ENCODE measurements around the gene SYNE1. TPM values are rescaled to one million over a fixed set of nuclear protein-coding genes. Genes with fewer than 3 reads are reported as not detected.

The SYNE1 gene
- total and polyA plus RNA-seq, 10 of the 15 experiments (the other 5 are each of a cell fraction or from before 2014, with no cell fraction given): 2.3 to 28.7 (median 14.1) TPM

- no peaks in the 10 kb centered on the region for H3K9me3 ChIP-seq (replicated peaks; ENCODE audit: control insufficient read depth, insufficient read depth, low read length)
- intact Hi-C loops (cut with micrococcal nuclease; ENCODE audit: unreplicated experiment): no loop called here
- H3K4me1 ChIP-seq (ENCODE audit: control insufficient read depth, insufficient read depth, low read length): peaks cover 6% of the 10 kb centered on the region
- in situ Hi-C loops (cut with MboI): no loop called here
- H3K27me3 ChIP-seq (replicated peaks in 1 of 2; ENCODE audit: control insufficient read depth in 2 of 2, insufficient read depth in 2 of 2, low read length in 1 of 2): no peaks in the 10 kb centered on the region
- H4K20me1 ChIP-seq (ENCODE audit: control insufficient read depth, insufficient read depth): no peaks in the 10 kb centered on the region
- ATAC-seq (no peak), FAIRE-seq (no peak), DNase-seq (ENCODE audit: low read depth, low spot score) (no peak)
- SMC1A ChIA-PET (ENCODE audit: uncharacterized antibody, unreplicated experiment): interaction anchor here (0.8 to 7.7 kb wide), 15 partner anchors 8 to 855 kb away, joined by 3 to 83 read pairs (median 4); no protein-coding TSS in a partner anchor
- peaks cover 12% of the 10 kb centered on the region for H3K79me2 ChIP-seq (ENCODE audit: control insufficient read depth, insufficient read depth, low read length)
- no peak overlapping the region for H2AFZ ChIP-seq (ENCODE audit: control insufficient read depth, low read depth, low read length)
- WGBS (ENCODE audit: insufficient coverage, insufficient replicate concordance, low lambda C conversion rate, missing lambda C conversion rate): 94% methylated on average over 3 of the region's 3 CpGs
- CTCF ChIA-PET: interaction anchor here (0.6 to 4.9 kb wide), 11 partner anchors 9 to 606 kb away, joined by 3 to 48 read pairs (median 6); no protein-coding TSS in a partner anchor
- H3K4me2 ChIP-seq (ENCODE audit: control insufficient read depth, insufficient read depth): no peak overlapping the region
- no peak overlapping the region for H3K27ac ChIP-seq (ENCODE audit: control insufficient read depth, insufficient read depth)
- RAD21 ChIA-PET (ENCODE audit: unreplicated experiment): interaction anchor here (0.8 to 7.7 kb wide), 5 partner anchors 42 to 606 kb away, joined by 3 to 100 read pairs (median 3); no protein-coding TSS in a partner anchor
- no peak overlapping the region for H3K4me3 ChIP-seq
- BruUV-seq (replicated peaks): no TSS peak
- H3K9ac ChIP-seq (ENCODE audit: control insufficient read depth, insufficient read depth, low read length): no peak overlapping the region
- H3K36me3 ChIP-seq (ENCODE audit: control insufficient read depth in 2 of 2, insufficient read depth in 2 of 2, low read length in 1 of 2): peaks cover 0 to 8% of the 10 kb centered on the region in 2 experiments; a peak in 2 of 4 replicates
- POLR2A ChIA-PET: interaction anchor here (0.8 kb wide), 1 partner anchor 9 kb away, joined by 3 read pairs; no protein-coding TSS in a partner anchor
- TF ChIP-seq EP300 (IDR thresholded peaks at IDR 0.05; ENCODE audit: borderline replicate concordance in 1 of 2, control insufficient read depth in 1 of 2, low read depth in 2 of 2, low read length in 2 of 2): no peak
Observed at GRCh38 chr6:152296648-152297376, 340.4 kb downstream of the SYNE1 start.

- Histone ChIP-seq H2AFZ (ENCODE audit: control insufficient read depth, low read depth, low read length) (no peak overlapping the region), H3K27me3 (replicated peaks in 1 of 2; ENCODE audit: control insufficient read depth in 2 of 2, insufficient read depth in 2 of 2, low read length in 1 of 2) (no peaks in the 10 kb centered on the region), H3K4me3 (no peak overlapping the region), H4K20me1 (ENCODE audit: control insufficient read depth, insufficient read depth) (no peaks in the 10 kb centered on the region), H3K4me1 (ENCODE audit: control insufficient read depth, insufficient read depth, low read length) (peaks cover 6% of the 10 kb centered on the region), H3K36me3 (ENCODE audit: control insufficient read depth in 2 of 2, insufficient read depth in 2 of 2, low read length in 1 of 2) (peaks cover 0 to 11% of the 10 kb centered on the region in 2 experiments; a peak in 3 of 4 replicates), H3K4me2 (ENCODE audit: control insufficient read depth, insufficient read depth) (no peak overlapping the region), H3K9me3 (replicated peaks; ENCODE audit: control insufficient read depth, insufficient read depth, low read length) (no peaks in the 10 kb centered on the region), H3K27ac (ENCODE audit: control insufficient read depth, insufficient read depth) (no peak overlapping the region), H3K79me2 (ENCODE audit: control insufficient read depth, insufficient read depth, low read length) (peaks cover 8% of the 10 kb centered on the region), H3K9ac (ENCODE audit: control insufficient read depth, insufficient read depth, low read length) (no peak overlapping the region)
- RAD21 ChIA-PET (ENCODE audit: unreplicated experiment): interaction anchor here (0.9 to 7.7 kb wide), 2 partner anchors 43 to 658 kb away, joined by 3 to 100 read pairs; no protein-coding TSS in a partner anchor
- BruUV-seq (replicated peaks): no TSS peak
- DNase-seq (ENCODE audit: low read depth, low spot score) (no peak), FAIRE-seq (no peak), ATAC-seq (no peak)
- WGBS (ENCODE audit: insufficient coverage, insufficient replicate concordance, low lambda C conversion rate, missing lambda C conversion rate): 95% methylated on average over 6 of the region's 6 CpGs
- POLR2A ChIA-PET: interaction anchor here (0.6 kb wide), 1 partner anchor 877 kb away, joined by 3 read pairs; no protein-coding TSS in a partner anchor
- SMC1A ChIA-PET (ENCODE audit: uncharacterized antibody, unreplicated experiment): interaction anchor here (0.8 to 7.7 kb wide), 9 partner anchors 10 to 854 kb away, joined by 3 to 83 read pairs (median 4); no protein-coding TSS in a partner anchor
- TF ChIP-seq GABPA (IDR thresholded peaks at IDR 0.05; ENCODE audit: low read depth) (no peak), SP1 (IDR thresholded peaks at IDR 0.05; ENCODE audit: low read depth, low read length) (no peak)
- CTCF ChIA-PET: interaction anchor here (1.2 to 4.9 kb wide), 7 partner anchors 10 to 605 kb away, joined by 3 to 48 read pairs (median 7); no protein-coding TSS in a partner anchor
- intact Hi-C loops (cut with micrococcal nuclease; ENCODE audit: unreplicated experiment) (no loop called here), in situ Hi-C loops (cut with MboI) (no loop called here)
Observed at GRCh38 chr6:152295920-152296319, 341.2 kb downstream of the SYNE1 start.
